HG03159 (cell line): ENCODE data around the gene CFL2.

Experiments
- ATAC-seq: cut with Tn5 transposase; IDR thresholded peaks from one replicate; pipeline ENCODE4 v1.9.1; 2021; ENCODE audit warnings: mild to moderate bottlenecking, moderate library complexity; ENCODE audit not compliant: unreplicated experiment

Gene CFL2

GRCh38 chr14:34676516-34677211, 37.7 kb downstream of the CFL2 start:
- no peak for ATAC-seq

GRCh38 chr14:34673702-34674101, 40.7 kb downstream of the CFL2 start:
- ATAC-seq: no peak

- ATAC-seq: no peak
Measured at GRCh38 chr14:34671716-34672115, 42.7 kb downstream of the CFL2 start.

- ATAC-seq: no peak
Measured at GRCh38 chr14:34668111-34668510, 46.3 kb downstream of the CFL2 start.

GRCh38 chr14:34667007-34667406, 47.4 kb downstream of the CFL2 start:
- ATAC-seq: no peak

GRCh38 chr14:34665785-34666435, 48.5 kb downstream of the CFL2 start:
- ATAC-seq: no peak

GRCh38 chr14:34662561-34663088, 51.8 kb downstream of the CFL2 start:
- ATAC-seq: no peak

- no peak for ATAC-seq
Measured at GRCh38 chr14:34660796-34661195, 53.6 kb downstream of the CFL2 start.
